KMS-11 (cell line): Measurements from ENCODE around the gene LIX1.

Experiments
- H2AFZ ChIP-seq: fragments of 200-600 bp; sonication (generic); 2 replicates; pipeline ENCODE4 v1.6.1; 2016; ENCODE audit warnings: antibody characterized with exemption, mixed run types, low read depth
- H3K27ac ChIP-seq: fragments of 200-600 bp; sonication (generic); 2 replicates; pipeline ENCODE4 v1.6.1; 2016; ENCODE audit warnings: mild to moderate bottlenecking, mixed run types
- H3K27me3 ChIP-seq: fragments of 200-600 bp; sonication (generic); 2 replicates; pipeline ENCODE4 v1.6.1; 2017; ENCODE audit warnings: mild to moderate bottlenecking, low read depth, mixed run types, moderate library complexity; ENCODE audit not compliant: insufficient read depth
- H3K36me3 ChIP-seq: fragments of 200-600 bp; sonication (generic); 2 replicates; pipeline ENCODE4 v1.6.1; 2017; ENCODE audit warnings: mild to moderate bottlenecking, mixed run types; ENCODE audit not compliant: insufficient read depth
- H3K4me1 ChIP-seq: fragments of 200-600 bp; sonication (generic); 2 replicates; pipeline ENCODE4 v1.6.1; 2016; ENCODE audit warnings: mild to moderate bottlenecking, low read depth, mixed run types; ENCODE audit not compliant: poor library complexity, severe bottlenecking
- H3K4me2 ChIP-seq: fragments of 200-600 bp; sonication (generic); 2 replicates; pipeline ENCODE4 v1.7.0; 2016; ENCODE audit warnings: mild to moderate bottlenecking, mixed run types
- H3K4me3 ChIP-seq: fragments of 200-600 bp; sonication (generic); IDR thresholded peaks from 2 replicates; pipeline ENCODE4 v1.6.1; 2017; ENCODE audit warnings: low read depth, low read length, mixed read lengths; ENCODE audit not compliant: insufficient read depth
- H3K79me2 ChIP-seq: fragments of 200-600 bp; sonication (generic); 2 replicates; pipeline ENCODE4 v1.6.1; 2016; ENCODE audit warnings: low read depth, mixed run types; ENCODE audit not compliant: insufficient read depth
- H3K9ac ChIP-seq: fragments of 200-600 bp; sonication (generic); 2 replicates; pipeline ENCODE4 v1.6.1; 2016; ENCODE audit warnings: mild to moderate bottlenecking, mixed run types
- H4K20me1 ChIP-seq: fragments of 200-600 bp; sonication (generic); 2 replicates; pipeline ENCODE4 v1.6.1; 2016; ENCODE audit warnings: mild to moderate bottlenecking, mixed run types; ENCODE audit not compliant: insufficient read depth
- CTCF ChIP-seq: fragments of 200-600 bp; sonication (generic); conservative IDR thresholded peaks from 2 replicates; pipeline ENCODE4 v1.6.1; 2017; ENCODE audit warnings: low read depth, mild to moderate bottlenecking, antibody characterized with exemption, low read length, moderate library complexity, mixed read lengths

LIX1 gene

GRCh38 chr5:97070234-97070633 is 72.2 kb downstream of the LIX1 start:
- H3K4me1 ChIP-seq = no peaks in the 10 kb centered on the region
- no peaks in the 10 kb centered on the region for H3K79me2 ChIP-seq
- no peak overlapping the region for H2AFZ ChIP-seq
- H4K20me1 ChIP-seq = no peaks in the 10 kb centered on the region
- no peak overlapping the region for H3K4me3 ChIP-seq
- no peaks in the 10 kb centered on the region for H3K27me3 ChIP-seq
- no peak overlapping the region for H3K27ac ChIP-seq
- no peak overlapping the region for H3K9ac ChIP-seq
- no peak overlapping the region for H3K4me2 ChIP-seq
- H3K36me3 ChIP-seq = no peaks in the 10 kb centered on the region
- no peak for TF ChIP-seq CTCF

- Histone ChIP-seq H3K27me3 (no peaks in the 10 kb centered on the region), H3K4me1 (no peaks in the 10 kb centered on the region), H3K36me3 (no peaks in the 10 kb centered on the region), H3K79me2 (no peaks in the 10 kb centered on the region), H4K20me1 (no peaks in the 10 kb centered on the region), H3K4me2 (no peak overlapping the region), H2AFZ (no peak overlapping the region), H3K9ac (no peak overlapping the region), H3K4me3 (no peak overlapping the region), H3K27ac (no peak overlapping the region)
- no peak for TF ChIP-seq CTCF
These were observed 75.0 kb downstream of the LIX1 start for GRCh38 chr5:97067296-97067850.

- no peaks in the 10 kb centered on the region for H3K36me3 ChIP-seq
- no peak for TF ChIP-seq CTCF
- H3K4me1 ChIP-seq = no peaks in the 10 kb centered on the region
- no peak overlapping the region for H2AFZ ChIP-seq
- no peaks in the 10 kb centered on the region for H3K27me3 ChIP-seq
- no peaks in the 10 kb centered on the region for H3K79me2 ChIP-seq
- no peaks in the 10 kb centered on the region for H4K20me1 ChIP-seq
- no peak overlapping the region for H3K4me3 ChIP-seq
- H3K9ac ChIP-seq = no peak overlapping the region
- no peak overlapping the region for H3K4me2 ChIP-seq
- no peak overlapping the region for H3K27ac ChIP-seq
These were observed 76.9 kb downstream of the LIX1 start for GRCh38 chr5:97065475-97065874.

- H3K27me3 ChIP-seq = no peaks in the 10 kb centered on the region
- H3K9ac ChIP-seq = no peak overlapping the region
- H3K4me1 ChIP-seq = no peaks in the 10 kb centered on the region
- no peak for TF ChIP-seq CTCF
- H3K79me2 ChIP-seq = no peaks in the 10 kb centered on the region
- no peaks in the 10 kb centered on the region for H3K36me3 ChIP-seq
- no peak overlapping the region for H3K4me3 ChIP-seq
- H3K4me2 ChIP-seq = no peak overlapping the region
- no peaks in the 10 kb centered on the region for H4K20me1 ChIP-seq
- no peak overlapping the region for H3K27ac ChIP-seq
- H2AFZ ChIP-seq = no peak overlapping the region
These were observed 79.2 kb downstream of the LIX1 start for GRCh38 chr5:97063251-97063650.
